Upper lobe of right lung (tissue), 1 donor: Measurements from ENCODE around the gene TPSAB1. TPM values are rescaled to one million over a fixed set of nuclear protein-coding genes. Genes with fewer than 3 reads are reported as not detected.
"Not testable (repeated sequence)": the region's sequence is repeated elsewhere in the genome, so short reads cannot be mapped to it uniquely, and the experiment has no call there.

Experiments used
- ATAC-seq: fragments of 200-7000 bp; cut with Tn5 transposase; one replicate; pipeline ENCODE4 v1.9.1; 2020; ENCODE audit warnings: mild to moderate bottlenecking, moderate library complexity
- DNase-seq: peaks from one replicate; pipeline ENCODE4 v3.0.0-alpha.2; 2020
- H3K27ac ChIP-seq: fragments of 200-600 bp; one replicate; pipeline ENCODE4 v1.8.0; 2022
- H3K27me3 ChIP-seq: fragments of 200-600 bp; one replicate; pipeline ENCODE4 v1.8.0; 2022; ENCODE audit warnings: mild to moderate bottlenecking
- H3K36me3 ChIP-seq: fragments of 200-600 bp; one replicate; pipeline ENCODE4 v1.8.0; 2022
- H3K4me1 ChIP-seq: fragments of 200-600 bp; one replicate; pipeline ENCODE4 v1.8.0; 2022
- H3K4me3 ChIP-seq: fragments of 200-600 bp; one replicate; pipeline ENCODE4 v1.8.0; 2022; ENCODE audit warnings: mild to moderate bottlenecking
- H3K9me3 ChIP-seq: fragments of 200-600 bp; one replicate; pipeline ENCODE4 v1.8.0; 2022
- intact Hi-C: fragments of 100-400 bp; cut with DNase I; formaldehyde crosslinking; loops from one replicate; pipeline ENCODE4 v1.11.0; 2022
- total RNA-seq: library from RNA; stranded (reverse); fragmentation: NEBNext Ultra II Directional; extraction: Animal tissue kit (Norgen Biotek cat#: 25700); gene quantifications from one replicate; pipeline ENCODE4 v1.2.1, GENCODE V29; 2021
- TF ChIP-seq, protein P1 (sequence below): fragments of 200-600 bp; IDR thresholded peaks from one replicate; pipeline ENCODE4 v1.8.0; 2022; ENCODE audit warnings: antibody characterized with exemption
- donor health status: DM: no; HTN: yes; CAD: no; lungs with severe emphysema.

The TPSAB1 gene
- total RNA-seq, 1 donor from 2014 or later, result 122 TPM

DNA sequence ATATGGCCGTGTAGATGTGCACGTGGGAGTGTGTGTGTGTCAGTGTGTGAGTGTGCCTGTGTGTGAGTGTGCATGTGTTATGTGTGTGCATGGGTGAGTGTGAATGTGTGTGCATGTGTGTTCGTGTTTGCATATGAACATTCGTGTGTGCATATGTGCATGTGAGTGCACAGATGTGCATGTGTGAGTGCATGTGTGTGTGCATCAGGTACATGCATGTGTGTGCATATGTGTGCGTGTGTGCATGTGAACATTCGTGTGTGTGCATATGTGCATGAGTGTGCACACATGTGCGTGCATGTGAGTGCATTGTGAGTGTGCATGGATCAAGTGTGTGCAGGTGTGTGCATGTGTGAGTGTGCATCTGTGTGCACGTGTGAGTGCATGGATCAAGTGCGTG, 2.5 kb upstream of the TPSAB1 start:
- Histone ChIP-seq H3K27ac (no peak overlapping the region), H3K36me3 (no peaks in the 10 kb centered on the region), H3K9me3 (no peaks in the 10 kb centered on the region), H3K4me3 (no peak overlapping the region), H3K27me3 (no peaks in the 10 kb centered on the region), H3K4me1 (no peaks in the 10 kb centered on the region)
- no peak for DNase-seq
- TF ChIP-seq, protein P1, sequence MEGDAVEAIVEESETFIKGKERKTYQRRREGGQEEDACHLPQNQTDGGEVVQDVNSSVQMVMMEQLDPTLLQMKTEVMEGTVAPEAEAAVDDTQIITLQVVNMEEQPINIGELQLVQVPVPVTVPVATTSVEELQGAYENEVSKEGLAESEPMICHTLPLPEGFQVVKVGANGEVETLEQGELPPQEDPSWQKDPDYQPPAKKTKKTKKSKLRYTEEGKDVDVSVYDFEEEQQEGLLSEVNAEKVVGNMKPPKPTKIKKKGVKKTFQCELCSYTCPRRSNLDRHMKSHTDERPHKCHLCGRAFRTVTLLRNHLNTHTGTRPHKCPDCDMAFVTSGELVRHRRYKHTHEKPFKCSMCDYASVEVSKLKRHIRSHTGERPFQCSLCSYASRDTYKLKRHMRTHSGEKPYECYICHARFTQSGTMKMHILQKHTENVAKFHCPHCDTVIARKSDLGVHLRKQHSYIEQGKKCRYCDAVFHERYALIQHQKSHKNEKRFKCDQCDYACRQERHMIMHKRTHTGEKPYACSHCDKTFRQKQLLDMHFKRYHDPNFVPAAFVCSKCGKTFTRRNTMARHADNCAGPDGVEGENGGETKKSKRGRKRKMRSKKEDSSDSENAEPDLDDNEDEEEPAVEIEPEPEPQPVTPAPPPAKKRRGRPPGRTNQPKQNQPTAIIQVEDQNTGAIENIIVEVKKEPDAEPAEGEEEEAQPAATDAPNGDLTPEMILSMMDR, result no peak
- intact Hi-C loops, result no loop called here
- no peak for ATAC-seq

DNA sequence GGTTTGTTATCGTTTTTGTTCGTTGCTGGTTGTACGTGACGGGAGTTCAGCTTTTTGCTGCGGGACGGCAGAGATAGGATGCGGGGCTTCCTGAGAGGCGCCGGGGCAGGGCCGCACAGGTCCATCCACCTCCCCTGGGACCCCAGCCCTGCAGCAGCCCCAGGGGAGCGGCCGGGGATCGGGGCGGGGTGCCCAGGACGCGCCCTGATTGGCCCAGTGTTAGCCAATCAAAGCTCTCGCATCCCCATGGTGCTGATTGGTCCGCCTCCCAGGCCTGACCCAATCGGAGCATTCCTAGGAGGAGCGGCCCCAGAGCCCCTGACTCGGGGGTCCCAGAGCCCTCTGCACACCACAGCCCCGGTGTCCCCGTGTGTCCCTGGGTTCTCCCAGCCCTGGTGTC, 1.6 kb upstream of the TPSAB1 start:
- DNase-seq, H3K4me3 ChIP-seq, intact Hi-C loops, H3K36me3 ChIP-seq, H3K27ac ChIP-seq, H3K4me1 ChIP-seq, H3K27me3 ChIP-seq, H3K9me3 ChIP-seq, ATAC-seq: not testable (repeated sequence)

DNA sequence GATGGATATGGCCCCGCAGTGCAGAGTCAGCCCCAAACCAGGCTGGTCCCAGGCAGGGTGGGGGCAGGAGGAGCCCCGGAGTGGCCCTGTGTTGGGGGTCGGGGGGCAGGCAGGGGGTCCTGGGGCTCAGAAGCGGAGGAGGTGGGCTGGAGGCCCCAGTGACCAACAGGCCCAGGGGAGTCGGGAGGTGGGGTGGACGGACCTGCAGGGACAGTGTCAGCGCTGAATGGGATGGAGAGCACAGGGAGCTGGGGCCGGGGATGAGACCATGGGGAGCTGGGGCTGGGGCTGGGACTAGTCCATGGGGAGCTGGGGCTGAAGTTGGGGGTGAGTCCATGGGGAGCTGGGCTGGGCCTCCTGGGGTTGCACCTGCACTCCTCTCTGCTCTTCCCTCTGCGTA, 930 bp upstream of the TPSAB1 start:
- DNase-seq, H3K4me1 ChIP-seq, intact Hi-C loops, H3K27me3 ChIP-seq, H3K27ac ChIP-seq, H3K9me3 ChIP-seq, H3K36me3 ChIP-seq, H3K4me3 ChIP-seq: not testable (repeated sequence)
- peak; percentile 2 for ATAC-seq

DNA sequence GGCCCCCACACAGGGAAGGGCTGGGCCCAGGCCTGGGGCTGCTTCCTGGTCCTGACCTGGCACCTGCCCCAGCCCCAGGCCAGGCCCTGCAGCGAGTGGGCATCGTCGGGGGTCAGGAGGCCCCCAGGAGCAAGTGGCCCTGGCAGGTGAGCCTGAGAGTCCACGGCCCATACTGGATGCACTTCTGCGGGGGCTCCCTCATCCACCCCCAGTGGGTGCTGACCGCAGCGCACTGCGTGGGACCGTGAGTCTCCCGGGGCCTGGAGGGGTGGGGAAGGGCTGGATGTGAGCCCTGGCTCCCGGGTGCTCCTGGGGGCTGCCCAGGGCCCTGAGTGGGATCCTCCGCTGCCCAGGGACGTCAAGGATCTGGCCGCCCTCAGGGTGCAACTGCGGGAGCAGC, 576 bp downstream of the TPSAB1 start:
- ATAC-seq, H3K4me1 ChIP-seq, intact Hi-C loops, H3K4me3 ChIP-seq, H3K36me3 ChIP-seq, H3K9me3 ChIP-seq, DNase-seq, H3K27me3 ChIP-seq, H3K27ac ChIP-seq: not testable (repeated sequence)

DNA sequence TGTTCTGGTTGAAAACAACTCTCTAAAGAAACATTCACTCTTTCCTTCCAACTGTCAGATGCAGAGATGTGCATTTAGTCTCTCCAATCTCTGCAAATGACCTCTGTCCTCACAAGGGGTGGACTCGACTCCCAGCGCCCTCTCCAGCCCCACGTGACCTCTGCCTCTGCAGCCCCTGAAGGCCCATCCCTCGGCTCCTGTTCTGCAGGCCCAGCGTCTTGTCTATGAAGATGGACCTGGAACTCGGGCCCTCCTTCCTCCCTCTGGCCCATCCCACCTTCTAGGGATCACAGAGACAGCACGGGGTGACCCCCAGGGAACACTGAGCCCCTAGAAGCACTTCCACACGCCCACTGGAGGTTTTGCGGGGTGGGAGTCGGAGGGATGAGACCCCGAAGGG, 2.9 kb downstream of the TPSAB1 start:
- DNase-seq, intact Hi-C loops, ATAC-seq: not testable (repeated sequence)

DNA sequence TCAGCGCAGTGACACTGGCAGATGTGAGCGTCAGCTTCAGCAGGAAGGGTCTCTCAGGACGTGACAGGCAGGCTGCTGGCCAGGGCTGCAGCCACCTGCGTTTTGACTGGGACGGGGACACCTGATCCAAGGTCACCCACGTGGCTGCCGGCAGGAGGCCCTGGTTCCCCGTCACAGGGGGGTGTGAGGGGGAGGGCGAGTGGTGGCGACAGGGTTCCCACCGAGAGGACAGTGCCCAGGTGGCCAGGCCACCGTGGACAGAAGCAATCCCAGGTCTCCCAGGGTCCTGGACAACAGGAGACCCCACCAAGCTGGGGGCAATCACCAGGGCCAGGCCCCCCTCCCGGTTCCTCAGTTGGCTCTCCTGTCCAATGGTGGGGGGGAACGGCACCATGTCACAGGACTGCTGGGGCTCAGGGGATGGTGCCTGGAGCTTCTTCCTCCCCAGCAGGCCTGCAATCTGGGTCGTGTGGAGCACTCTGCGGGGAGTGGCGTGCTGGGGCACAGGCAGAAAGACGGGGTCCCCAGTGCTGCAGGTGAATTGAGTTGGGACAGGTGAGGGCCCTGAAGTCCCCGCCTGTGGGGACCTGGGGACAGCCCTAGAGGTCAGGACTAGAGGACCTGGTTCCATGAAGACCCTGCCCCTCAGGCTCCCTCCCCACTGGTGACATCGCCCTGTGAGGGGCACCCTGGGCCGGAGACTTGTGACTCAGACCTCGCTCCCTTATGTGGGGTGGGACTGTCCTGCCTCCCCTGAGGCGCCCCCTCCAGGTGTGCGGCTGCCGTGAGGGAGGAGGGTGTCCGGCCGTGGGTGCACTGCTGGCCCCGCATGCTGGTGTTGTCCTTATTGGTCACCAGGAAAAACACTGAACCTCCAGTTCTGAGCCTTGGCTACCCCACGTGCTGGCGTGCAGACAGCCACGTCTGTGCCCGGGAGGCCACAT, 3.7 kb downstream of the TPSAB1 start:
- H3K27me3 ChIP-seq, ATAC-seq, DNase-seq, H3K27ac ChIP-seq, H3K4me1 ChIP-seq, H3K36me3 ChIP-seq, H3K9me3 ChIP-seq, intact Hi-C loops, H3K4me3 ChIP-seq: not testable (repeated sequence)

More for the DNA sequence above, 2.9 kb downstream of the TPSAB1 start:
- H3K4me3 ChIP-seq, H3K9me3 ChIP-seq, H3K36me3 ChIP-seq, H3K4me1 ChIP-seq, H3K27ac ChIP-seq, H3K27me3 ChIP-seq: not testable (repeated sequence)

DNA sequence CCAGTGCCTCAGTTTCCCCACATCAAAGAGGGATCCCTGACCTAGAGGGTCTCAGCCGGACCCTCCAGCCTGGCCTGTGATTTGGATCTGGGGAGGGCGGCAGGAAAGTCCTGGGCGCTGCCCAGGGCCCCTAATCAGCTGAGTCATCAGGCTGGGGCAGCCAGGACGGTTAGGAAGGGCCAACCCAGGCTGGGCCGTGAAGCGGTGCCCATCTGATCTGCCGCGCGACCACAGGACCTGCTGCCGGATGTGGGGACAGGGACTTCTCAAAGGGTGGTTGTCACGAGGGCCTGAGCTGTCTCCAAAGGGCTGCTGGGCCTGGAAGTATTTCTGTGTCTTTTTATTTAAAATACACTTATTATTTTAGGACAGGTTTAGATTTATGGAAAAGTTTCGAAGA, 4.4 kb downstream of the TPSAB1 start:
- intact Hi-C loops, result no loop called here

DNA sequence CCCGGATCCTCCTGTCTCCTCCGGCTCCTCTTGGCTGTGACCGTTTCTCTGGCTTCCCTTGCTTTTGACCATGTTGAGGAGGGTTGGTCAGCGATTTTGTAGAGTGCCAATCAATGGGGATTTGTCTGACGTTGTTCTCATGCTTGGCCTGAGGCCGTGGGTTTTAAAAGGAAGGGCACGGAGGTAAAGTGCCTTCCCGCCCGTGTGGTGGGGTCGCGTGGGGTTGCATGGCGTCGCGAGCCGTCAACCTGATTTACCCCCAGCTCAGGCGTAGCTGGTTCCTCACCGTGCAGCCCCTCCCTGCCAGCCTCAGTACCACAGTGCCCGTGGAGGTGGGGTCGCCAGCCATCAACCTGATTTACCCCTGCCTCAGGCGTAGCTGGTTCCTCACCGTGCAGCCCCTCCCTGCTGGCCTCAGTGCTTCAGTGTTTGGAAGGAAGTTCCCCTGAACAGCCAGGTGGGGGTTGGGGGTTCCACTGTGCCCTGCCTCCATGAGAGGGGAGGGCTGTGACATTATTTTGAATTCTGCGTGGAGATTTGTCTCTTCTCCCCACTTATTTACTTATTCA, 5.0 kb downstream of the TPSAB1 start:
- ATAC-seq (no peak), DNase-seq (no peak)
- no peak overlapping the region for H3K27ac ChIP-seq
- H3K4me3 ChIP-seq, result no peak overlapping the region
- H3K27me3 ChIP-seq, result peaks cover 8% of the 10 kb centered on the region
- no peaks in the 10 kb centered on the region for H3K9me3 ChIP-seq
- intact Hi-C loops, result no loop called here
- H3K36me3 ChIP-seq, result no peaks in the 10 kb centered on the region
- TF ChIP-seq, protein P1, result no peak
- no peaks in the 10 kb centered on the region for H3K4me1 ChIP-seq

More for the DNA sequence above, 4.4 kb downstream of the TPSAB1 start:
- no peaks in the 10 kb centered on the region for H3K9me3 ChIP-seq
- H3K36me3 ChIP-seq, result no peaks in the 10 kb centered on the region
- TF ChIP-seq, protein P1, result no peak
- H3K27ac ChIP-seq, result no peak overlapping the region
- DNase-seq, result no peak
- H3K4me3 ChIP-seq, result no peak overlapping the region
- ATAC-seq, result peak; percentile 4
- peaks cover 8% of the 10 kb centered on the region for H3K27me3 ChIP-seq
- no peaks in the 10 kb centered on the region for H3K4me1 ChIP-seq

DNA sequence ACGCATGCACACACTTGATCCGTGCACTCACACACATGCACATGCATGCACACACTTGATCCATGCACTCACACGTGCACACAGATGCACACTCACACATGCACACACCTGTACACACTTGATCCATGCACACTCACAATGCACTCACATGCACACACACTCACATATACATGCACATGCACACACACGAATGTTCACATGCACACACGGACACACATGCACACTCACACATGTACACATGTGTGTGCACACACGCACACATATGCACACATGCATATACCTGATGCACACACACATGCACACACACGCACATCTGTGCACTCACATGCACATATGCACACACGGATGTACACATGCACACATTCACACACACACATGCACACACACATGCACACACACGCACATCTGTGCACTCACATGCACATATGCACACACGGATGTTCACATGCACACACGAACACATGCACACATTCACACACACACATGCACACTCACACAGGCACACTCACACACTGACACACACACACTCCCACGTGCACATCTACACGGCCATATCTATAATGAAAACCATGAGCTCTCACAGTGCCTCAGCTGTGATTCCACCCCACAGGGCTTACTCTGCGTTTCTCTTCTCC, 7.5 kb downstream of the TPSAB1 start:
- ATAC-seq, H3K27me3 ChIP-seq, H3K36me3 ChIP-seq, H3K4me3 ChIP-seq, H3K4me1 ChIP-seq, intact Hi-C loops, H3K9me3 ChIP-seq, DNase-seq, H3K27ac ChIP-seq: not testable (repeated sequence)

DNA sequence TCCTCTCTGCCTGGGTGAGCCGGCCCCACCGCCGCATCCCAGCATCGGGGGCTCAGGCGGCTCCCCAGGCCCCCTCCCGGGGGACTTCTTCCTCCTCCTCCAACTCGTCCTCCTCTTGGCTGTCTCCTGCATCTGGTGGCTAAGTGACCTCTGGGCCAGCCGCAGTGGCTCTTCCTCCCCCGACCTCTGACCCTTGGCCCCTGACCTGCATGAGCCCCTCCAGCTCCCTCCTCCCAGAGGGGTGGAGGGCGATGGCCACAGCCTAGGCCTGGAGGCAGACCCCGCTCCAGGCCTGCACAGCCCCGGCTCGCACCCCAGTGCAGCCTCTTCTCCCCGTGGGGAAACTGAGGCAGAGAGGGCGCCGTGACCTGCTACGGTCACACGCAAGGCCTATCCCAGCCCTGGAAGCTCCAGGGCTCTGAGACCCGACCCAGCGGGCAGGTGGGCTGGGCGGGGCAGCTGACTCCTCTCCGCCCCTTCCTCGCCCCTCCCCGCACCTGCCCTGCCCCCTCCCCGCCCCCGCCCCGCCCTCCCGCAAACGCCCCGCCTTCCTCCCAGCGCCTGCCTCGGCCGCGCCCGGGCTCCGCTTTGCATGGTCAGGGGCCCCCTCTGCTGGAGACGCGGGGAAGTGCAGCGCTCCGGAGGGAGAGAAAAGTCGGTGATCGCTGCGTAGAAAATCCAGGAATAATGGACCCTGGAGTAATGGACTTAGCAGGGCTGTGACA, 8.7 kb downstream of the TPSAB1 start:
- H3K36me3 ChIP-seq, H3K9me3 ChIP-seq, H3K27me3 ChIP-seq, H3K4me3 ChIP-seq, intact Hi-C loops, DNase-seq, H3K4me1 ChIP-seq, H3K27ac ChIP-seq: not testable (repeated sequence)
- ATAC-seq, result peak; percentile 91
